Sigmoid colon (tissue), 4 donors: ENCODE measurements around the gene ADGRG2.

Source experiments
- CTCF ChIP-seq, 4 experiments: fragments of 450-650 bp in 3 of 4; fragments of 200-600 bp in 1 of 4; IDR thresholded peaks; one replicate each; pipeline ENCODE4 v1.5.1; 2016 to 2019; ENCODE audit warnings: antibody characterized with exemption in 4 of 4, mild to moderate bottlenecking in 3 of 4, moderate library complexity in 2 of 4
- EP300 ChIP-seq, 4 donors: sonication (generic); formaldehyde crosslinking; IDR thresholded peaks; one replicate each; pipeline ENCODE4 v1.6.1; 2017; ENCODE audit warnings: antibody characterized with exemption in 4 of 4
- POLR2A ChIP-seq, 2 donors: fragments of 450-650 bp; IDR thresholded peaks; one replicate each; pipeline ENCODE4 v1.6.1; 2016; ENCODE audit warnings: antibody characterized with exemption in 2 of 2, mild to moderate bottlenecking in 2 of 2, moderate library complexity in 2 of 2

- TF ChIP-seq CTCF (IDR thresholded peaks at IDR 0.05), result no peak
- no peak for TF ChIP-seq POLR2A (IDR thresholded peaks at IDR 0.05)
- TF ChIP-seq EP300 (IDR thresholded peaks at IDR 0.05), result no peak
Observed at GRCh38 chrX:19005909-19006308, 116.4 kb downstream of the ADGRG2 start.
